ENCODE data around the gene TRIM52. TPM values are rescaled to one million over a fixed set of nuclear protein-coding genes. Genes with fewer than 3 reads are reported as not detected.

Gene TRIM52
- total and polyA plus RNA-seq, 9 of the 15 experiments (the other 6 are each of a cell fraction or from before 2014, with no cell fraction given) = 3.3 to 21.9 (median 13.5) TPM

DNA sequence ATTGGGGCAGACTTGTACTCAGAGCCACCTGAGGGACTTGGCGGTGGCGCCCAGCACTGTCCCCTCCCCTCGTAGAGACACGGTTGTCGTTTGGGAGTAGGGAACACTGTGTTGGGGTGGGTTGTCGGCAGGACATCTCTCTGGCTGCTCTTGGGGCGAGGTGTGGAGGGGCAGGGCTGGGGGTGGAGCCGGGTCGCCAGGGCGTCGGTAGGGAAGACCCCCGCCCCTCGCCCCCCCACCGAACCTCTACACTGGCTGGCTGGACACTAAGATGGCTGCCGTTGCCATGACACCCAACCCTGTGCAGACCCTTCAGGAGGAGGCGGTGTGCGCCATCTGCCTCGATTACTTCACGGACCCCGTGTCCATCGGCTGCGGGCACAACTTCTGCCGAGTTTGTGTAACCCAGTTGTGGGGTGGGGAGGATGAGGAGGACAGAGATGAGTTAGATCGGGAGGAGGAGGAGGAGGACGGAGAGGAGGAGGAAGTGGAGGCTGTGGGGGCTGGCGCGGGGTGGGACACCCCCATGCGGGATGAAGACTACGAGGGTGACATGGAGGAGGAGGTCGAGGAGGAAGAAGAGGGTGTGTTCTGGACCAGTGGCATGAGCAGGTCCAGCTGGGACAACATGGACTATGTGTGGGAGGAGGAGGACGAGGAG, 37.1 kb downstream of the TRIM52 start (continued):
- TF ChIP-seq ZBTB49 (CRISPR knock-in tag; IDR thresholded peaks at IDR 0.05; ENCODE audit: borderline replicate concordance) (no peak), POLR3A (IDR thresholded peaks at IDR 0.05; ENCODE audit: borderline replicate concordance, extremely low read depth, insufficient read depth, insufficient read length) (no peak), MAX (CRISPR knock-in tag; IDR thresholded peaks at IDR 0.05) (no peak), MBD1 (CRISPR knock-in tag; IDR thresholded peaks at IDR 0.05) (no peak), MTA3 (IDR thresholded peaks at IDR 0.05; ENCODE audit: borderline replicate concordance) (no peak), PATZ1 (CRISPR knock-in tag; IDR thresholded peaks at IDR 0.05; ENCODE audit: borderline replicate concordance) (no peak), CCNT2 (IDR thresholded peaks at IDR 0.05; ENCODE audit: borderline replicate concordance, extremely low read depth, insufficient read length, low read depth, low read length) (no peak), EGR1 (conservative IDR thresholded peaks at IDR 0.05) (peak; percentile 85), CEBPB (tag; IDR thresholded peaks at IDR 0.05) (no peak), BCOR (IDR thresholded peaks at IDR 0.05) (0 out of 2 replicates have a peak, but pooled peaks have one; percentile 31), ZNF644 (tag; IDR thresholded peaks at IDR 0.05; ENCODE audit: low read depth) (no peak), ZNF143 (CRISPR knock-in tag; IDR thresholded peaks at IDR 0.05) (no peak), POLR2H (tag; IDR thresholded peaks at IDR 0.05; ENCODE audit: low read depth) (no peak), ZNF589 (CRISPR knock-in tag; IDR thresholded peaks at IDR 0.05; ENCODE audit: low read depth) (no peak; the same call in 1 of the 2 replicates), ZNF41 (CRISPR knock-in tag; conservative IDR thresholded peaks at IDR 0.05) (no peak)
- TF ChIP-seq, protein P1, sequence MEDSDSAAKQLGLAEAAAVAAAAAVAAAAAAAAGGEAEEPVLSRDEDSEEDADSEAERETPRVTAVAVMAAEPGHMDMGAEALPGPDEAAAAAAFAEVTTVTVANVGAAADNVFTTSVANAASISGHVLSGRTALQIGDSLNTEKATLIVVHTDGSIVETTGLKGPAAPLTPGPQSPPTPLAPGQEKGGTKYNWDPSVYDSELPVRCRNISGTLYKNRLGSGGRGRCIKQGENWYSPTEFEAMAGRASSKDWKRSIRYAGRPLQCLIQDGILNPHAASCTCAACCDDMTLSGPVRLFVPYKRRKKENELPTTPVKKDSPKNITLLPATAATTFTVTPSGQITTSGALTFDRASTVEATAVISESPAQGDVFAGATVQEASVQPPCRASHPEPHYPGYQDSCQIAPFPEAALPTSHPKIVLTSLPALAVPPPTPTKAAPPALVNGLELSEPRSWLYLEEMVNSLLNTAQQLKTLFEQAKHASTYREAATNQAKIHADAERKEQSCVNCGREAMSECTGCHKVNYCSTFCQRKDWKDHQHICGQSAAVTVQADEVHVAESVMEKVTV (CRISPR knock-in tag; IDR thresholded peaks at IDR 0.05) = no peak
- TF ChIP-seq, protein P2, sequence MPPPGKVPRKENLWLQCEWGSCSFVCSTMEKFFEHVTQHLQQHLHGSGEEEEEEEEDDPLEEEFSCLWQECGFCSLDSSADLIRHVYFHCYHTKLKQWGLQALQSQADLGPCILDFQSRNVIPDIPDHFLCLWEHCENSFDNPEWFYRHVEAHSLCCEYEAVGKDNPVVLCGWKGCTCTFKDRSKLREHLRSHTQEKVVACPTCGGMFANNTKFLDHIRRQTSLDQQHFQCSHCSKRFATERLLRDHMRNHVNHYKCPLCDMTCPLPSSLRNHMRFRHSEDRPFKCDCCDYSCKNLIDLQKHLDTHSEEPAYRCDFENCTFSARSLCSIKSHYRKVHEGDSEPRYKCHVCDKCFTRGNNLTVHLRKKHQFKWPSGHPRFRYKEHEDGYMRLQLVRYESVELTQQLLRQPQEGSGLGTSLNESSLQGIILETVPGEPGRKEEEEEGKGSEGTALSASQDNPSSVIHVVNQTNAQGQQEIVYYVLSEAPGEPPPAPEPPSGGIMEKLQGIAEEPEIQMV (tag; conservative IDR thresholded peaks at IDR 0.05; ENCODE audit: low read depth) = no peak
